IMR-90 (cell line): Measurements from ENCODE around the gene CHP1. TPM values are rescaled to one million over a fixed set of nuclear protein-coding genes. Genes with fewer than 3 reads are reported as not detected.

Source experiments
- ATAC-seq: fragments of 200-7000 bp; cut with Tn5 transposase; 2 replicates; pipeline ENCODE4 v1.9.1; 2020; ENCODE audit warnings: low read depth, mild to moderate bottlenecking, moderate library complexity
- BruUV-seq: library from RNA; stranded (reverse); fragments of 400-500 nt; replicated peaks from 2 replicates; lab custom pipeline; 2021; lab: Mats Ljungman, UMichigan
- CTCF ChIA-PET: fragments of 300-600 bp; formaldehyde crosslinking; extraction: SDS; loops from one replicate; lab custom pipeline; 2021; ENCODE audit warnings: antibody characterized with exemption; lab: Yijun Ruan, JAX
- POLR2A ChIA-PET: fragments of 300-600 bp; sonication (Branson Sonifier 250); formaldehyde crosslinking; loops from one replicate; lab custom pipeline; 2022; ENCODE audit warnings: antibody characterized with exemption; ENCODE audit not compliant: unreplicated experiment; lab: Charles Lee
- DNase-seq: peaks from one replicate; pipeline ENCODE4 v3.0.0; 2013
- H2AFZ ChIP-seq: replicated peaks from 2 replicates; pipeline ENCODE3; 2013; ENCODE audit warnings: low read length, mild to moderate bottlenecking; ENCODE audit not compliant: poor library complexity
- H2AK5ac ChIP-seq: 2 replicates; pipeline ENCODE4 v1.6.1; 2013; ENCODE audit warnings: low read depth, low read length, inconsistent platforms
- H2AK9ac ChIP-seq: replicated peaks from 2 replicates; pipeline ENCODE3; 2013; ENCODE audit warnings: mild to moderate bottlenecking, low read depth, low read length, moderate library complexity; ENCODE audit not compliant: poor library complexity
- H2BK120ac ChIP-seq: 2 replicates; pipeline ENCODE4 v1.6.1; 2013; ENCODE audit warnings: low read depth, low read length, inconsistent platforms
- H2BK15ac ChIP-seq: 3 replicates; pipeline ENCODE4 v1.6.1; 2013; ENCODE audit warnings: low read depth, low read length, inconsistent platforms
- H2BK20ac ChIP-seq: 2 replicates; pipeline ENCODE4 v1.6.1; 2013; ENCODE audit warnings: low read depth, mild to moderate bottlenecking, inconsistent platforms, low read length, moderate library complexity
- H2BK5ac ChIP-seq: 2 replicates; pipeline ENCODE4 v1.6.1; 2013; ENCODE audit warnings: mild to moderate bottlenecking, low read depth, low read length, inconsistent platforms; ENCODE audit not compliant: poor library complexity, severe bottlenecking
- H3K14ac ChIP-seq: replicated peaks from 2 replicates; pipeline ENCODE4 v1.6.1; 2013; ENCODE audit warnings: low read depth, low read length, inconsistent platforms
- H3K18ac ChIP-seq: 2 replicates; pipeline ENCODE4 v1.6.1; 2013; ENCODE audit warnings: low read depth, low read length, control low read depth
- H3K23ac ChIP-seq: 2 replicates; pipeline ENCODE4 v1.6.1; 2013; ENCODE audit warnings: low read depth, low read length, inconsistent platforms
- H3K27ac ChIP-seq: 2 replicates; pipeline ENCODE4 v1.5.1; 2013; ENCODE audit warnings: mild to moderate bottlenecking, control low read depth, low read length; ENCODE audit not compliant: insufficient read depth
- H3K27me3 ChIP-seq: 2 replicates; pipeline ENCODE4 v1.6.1; 2013; ENCODE audit warnings: low read length; ENCODE audit not compliant: control insufficient read depth, insufficient read depth
- H3K36me3 ChIP-seq: 2 replicates; pipeline ENCODE4 v1.6.1; 2013; ENCODE audit warnings: low read length, mixed read lengths; ENCODE audit not compliant: control insufficient read depth, insufficient read depth
- H3K4ac ChIP-seq: 2 replicates; pipeline ENCODE4 v1.6.1; 2013; ENCODE audit warnings: low read depth, low read length, inconsistent platforms
- H3K4me1 ChIP-seq: 2 replicates; pipeline ENCODE4 v1.6.1; 2013; ENCODE audit warnings: low read length, mixed read lengths; ENCODE audit not compliant: control insufficient read depth, insufficient read depth
- H3K4me2 ChIP-seq: 2 replicates; pipeline ENCODE4 v1.6.1; 2013; ENCODE audit warnings: low read depth, mild to moderate bottlenecking, control low read depth, low read length, moderate library complexity
- H3K4me3 ChIP-seq: 2 replicates; pipeline ENCODE4 v1.5.1; 2013; ENCODE audit warnings: low read depth, mild to moderate bottlenecking, control low read depth, low read length, moderate library complexity; ENCODE audit not compliant: insufficient read depth
- H3K56ac ChIP-seq: 2 replicates; pipeline ENCODE4 v1.6.1; 2013; ENCODE audit warnings: low read length, inconsistent platforms; ENCODE audit not compliant: insufficient read depth; ENCODE audit errors: extremely low read depth
- H3K79me1 ChIP-seq, 2 experiments: 2 replicates each; pipeline ENCODE4 v1.6.1; 2013; ENCODE audit warnings: low read length in 2 of 2, inconsistent platforms in 1 of 2, low read depth in 1 of 2
- H3K9ac ChIP-seq: 2 replicates; pipeline ENCODE4 v1.6.1; 2013; ENCODE audit warnings: low read depth, low read length, control low read depth
- H3K9me1 ChIP-seq: 2 replicates; pipeline ENCODE4 v1.6.1; 2013; ENCODE audit warnings: low read length, inconsistent platforms; ENCODE audit not compliant: insufficient read depth
- H3K9me3 ChIP-seq: 2 replicates; pipeline ENCODE4 v1.6.1; 2013; ENCODE audit warnings: low read length; ENCODE audit not compliant: control insufficient read depth, insufficient read depth
- H4K20me1 ChIP-seq: 2 replicates; pipeline ENCODE4 v1.6.1; 2013; ENCODE audit warnings: low read length, inconsistent platforms; ENCODE audit not compliant: insufficient read depth
- H4K5ac ChIP-seq: 2 replicates; pipeline ENCODE4 v1.6.1; 2013; ENCODE audit warnings: mild to moderate bottlenecking, low read depth, low read length, control low read depth
- H4K8ac ChIP-seq, 2 experiments: 2 replicates each; pipeline ENCODE4 v1.6.1; 2013; ENCODE audit warnings: low read depth in 2 of 2, low read length in 2 of 2, control low read depth in 1 of 2, inconsistent platforms in 1 of 2
- H4K91ac ChIP-seq: 2 replicates; pipeline ENCODE4 v1.6.1; 2013; ENCODE audit warnings: low read depth, low read length, inconsistent platforms; ENCODE audit not compliant: insufficient read depth
- CEBPB ChIP-seq: IDR thresholded peaks from 2 replicates; pipeline ENCODE4 v1.6.1; 2012; ENCODE audit warnings: low read depth, low read length, improper control_type of control experiment
- ELK1 ChIP-seq: fragments of 150-350 bp; IDR thresholded peaks from 2 replicates; pipeline ENCODE4 v1.6.1; 2016; ENCODE audit warnings: low read depth, mild to moderate bottlenecking, low read length, moderate library complexity, borderline replicate concordance
- MXI1 ChIP-seq: IDR thresholded peaks from 2 replicates; pipeline ENCODE4 v1.6.1; 2012; ENCODE audit warnings: low read depth, mild to moderate bottlenecking, low read length, moderate library complexity, borderline replicate concordance
- NFE2L2 ChIP-seq: fragments of 150-350 bp; IDR thresholded peaks from 2 replicates; pipeline ENCODE4 v1.6.1; 2016; ENCODE audit warnings: low read depth, mild to moderate bottlenecking, low read length
- POLR2A ChIP-seq: IDR thresholded peaks from 2 replicates; pipeline ENCODE4 v1.6.1; 2012; ENCODE audit warnings: mild to moderate bottlenecking, low read depth, low read length
- RFX5 ChIP-seq: IDR thresholded peaks from 2 replicates; pipeline ENCODE4 v1.8.0; 2012; ENCODE audit warnings: low read depth, mild to moderate bottlenecking, low read length, moderate library complexity
- USF2 ChIP-seq: fragments of 150-350 bp; IDR thresholded peaks from 2 replicates; pipeline ENCODE4 v1.6.1; 2017; ENCODE audit warnings: mild to moderate bottlenecking, antibody characterized with exemption, low read length, low read depth
- dilution Hi-C: fragments of 300-500 bp; cut with HindIII; formaldehyde crosslinking; loops from one replicate; pipeline ENCODE4 v1.14.3; 2018; ENCODE audit warnings: low sequenced_read_pairs; ENCODE audit not compliant: unreplicated experiment
- in situ Hi-C: fragments of 300-500 bp; cut with MboI; formaldehyde crosslinking; loops from 3 replicates; pipeline ENCODE4 v1.14.3; 2019; ENCODE audit warnings: low sequenced_read_pairs, inconsistent platforms, mixed read lengths
- intact Hi-C: fragments of 100-400 bp; cut with micrococcal nuclease; formaldehyde crosslinking; loops from 2 replicates; pipeline ENCODE4 v1.10.0; 2022
- polyA plus RNA-seq, 3 experiments: library from polyadenylated mRNA; depleted of rRNA; stranded (reverse); fragments of >200 nt; gene quantifications; 2 replicates each; pipeline ENCODE4 v1.2.3, GENCODE V29; 2012; ENCODE audit warnings: low replicate concordance in 1 of 3
- total RNA-seq: library from RNA; depleted of rRNA; stranded (reverse); fragments of >200 nt; gene quantifications from 2 replicates; pipeline ENCODE4 v1.2.3, GENCODE V29; 2012

The CHP1 gene
- total and polyA plus RNA-seq, 2 of the 4 experiments (the other 2 are of a cell fraction): 39.2 to 96.1 TPM

- H3K4me1 ChIP-seq: peaks cover 4% of the 10 kb centered on the region
- no peak overlapping the region for H3K23ac ChIP-seq
- CTCF ChIA-PET: interaction anchor here (0.7 kb wide), 1 partner anchor 1229 kb away, joined by 4 read pairs; no protein-coding TSS in a partner anchor
- H3K14ac ChIP-seq: no peak overlapping the region
- no peak overlapping the region for H3K56ac ChIP-seq
- H3K36me3 ChIP-seq: peaks cover 21% of the 10 kb centered on the region
- no peak overlapping the region for H3K4me2 ChIP-seq
- TF ChIP-seq NFE2L2 (no peak), ELK1 (no peak), USF2 (no peak), MXI1 (no peak), CEBPB (no peak), POLR2A (no peak), RFX5 (no peak)
- H2BK120ac ChIP-seq: no peak overlapping the region
- no peaks in the 10 kb centered on the region for H3K9me3 ChIP-seq
- H3K4ac ChIP-seq: no peak overlapping the region
- H2AK5ac ChIP-seq: no peak overlapping the region
- H3K4me3 ChIP-seq: no peak overlapping the region
- no peak overlapping the region for H3K27ac ChIP-seq
- ATAC-seq (no peak), DNase-seq (no peak)
- no peak overlapping the region for H4K5ac ChIP-seq
- BruUV-seq: no TSS peak
- H3K18ac ChIP-seq: no peak overlapping the region
- H2BK5ac ChIP-seq: no peak overlapping the region
- peaks cover 3% of the 10 kb centered on the region; the same call in 1 of the 2 replicates for H4K20me1 ChIP-seq
- POLR2A ChIA-PET: no interaction called here
- no peak overlapping the region for H4K8ac ChIP-seq
- dilution Hi-C loops (no loop called here), intact Hi-C loops (no loop called here), in situ Hi-C loops (no loop called here)
- H3K9ac ChIP-seq: no peak overlapping the region
- peaks cover 6% of the 10 kb centered on the region; the same call in 1 of the 2 replicates for H3K9me1 ChIP-seq
- no peak overlapping the region for H2AFZ ChIP-seq
- peak overlapping the region; percentile 42 for H2AK9ac ChIP-seq
- no peak overlapping the region for H2BK15ac ChIP-seq
- H3K27me3 ChIP-seq: no peaks in the 10 kb centered on the region
- H4K91ac ChIP-seq: no peak overlapping the region
- 0 out of 4 replicates have a peak, but pooled peaks cover 0 to 1% of the 10 kb centered on the region in 2 experiments for H3K79me1 ChIP-seq
- H2BK20ac ChIP-seq: no peak overlapping the region
Observed at GRCh38 chr15:41276831-41277230, 45.8 kb downstream of the CHP1 start.
